Measurements from ENCODE around the gene CHSY1.

DNA sequence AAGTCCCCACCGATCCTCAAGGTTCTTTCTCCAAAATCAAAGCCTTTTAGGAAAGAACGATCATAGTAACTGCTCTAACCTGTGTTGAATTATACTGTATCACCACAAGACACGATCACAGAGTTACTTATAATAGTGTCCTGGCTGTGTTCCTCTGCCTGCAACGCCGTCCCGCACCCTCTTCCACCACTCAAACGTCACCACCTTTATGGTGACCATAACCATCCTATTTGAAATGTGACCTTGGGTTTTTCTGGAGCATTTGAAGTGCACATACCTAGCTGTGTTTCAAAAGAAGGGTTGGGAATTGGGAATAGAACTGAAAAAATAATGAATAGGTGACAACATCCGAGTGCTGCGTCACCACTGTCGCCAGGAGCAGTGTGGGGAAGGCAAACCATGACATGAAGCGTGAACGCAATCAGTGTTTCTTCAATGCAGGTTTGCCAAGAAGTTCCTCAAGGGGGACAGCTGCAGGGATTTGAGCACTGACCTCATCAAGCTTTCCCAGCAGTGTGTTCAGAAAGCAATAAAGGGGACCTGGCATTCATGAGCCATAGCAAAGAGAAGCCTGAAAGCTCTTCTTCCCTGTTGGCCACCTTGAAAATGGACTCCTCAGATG lies 26.2 kb upstream of the CHSY1 start:
- TF ChIP-seq TEAD4 (IDR thresholded peaks at IDR 0.05), result no peak
- TF ChIP-seq CEBPB (IDR thresholded peaks at IDR 0.05), result no peak
- TF ChIP-seq, protein P1, sequence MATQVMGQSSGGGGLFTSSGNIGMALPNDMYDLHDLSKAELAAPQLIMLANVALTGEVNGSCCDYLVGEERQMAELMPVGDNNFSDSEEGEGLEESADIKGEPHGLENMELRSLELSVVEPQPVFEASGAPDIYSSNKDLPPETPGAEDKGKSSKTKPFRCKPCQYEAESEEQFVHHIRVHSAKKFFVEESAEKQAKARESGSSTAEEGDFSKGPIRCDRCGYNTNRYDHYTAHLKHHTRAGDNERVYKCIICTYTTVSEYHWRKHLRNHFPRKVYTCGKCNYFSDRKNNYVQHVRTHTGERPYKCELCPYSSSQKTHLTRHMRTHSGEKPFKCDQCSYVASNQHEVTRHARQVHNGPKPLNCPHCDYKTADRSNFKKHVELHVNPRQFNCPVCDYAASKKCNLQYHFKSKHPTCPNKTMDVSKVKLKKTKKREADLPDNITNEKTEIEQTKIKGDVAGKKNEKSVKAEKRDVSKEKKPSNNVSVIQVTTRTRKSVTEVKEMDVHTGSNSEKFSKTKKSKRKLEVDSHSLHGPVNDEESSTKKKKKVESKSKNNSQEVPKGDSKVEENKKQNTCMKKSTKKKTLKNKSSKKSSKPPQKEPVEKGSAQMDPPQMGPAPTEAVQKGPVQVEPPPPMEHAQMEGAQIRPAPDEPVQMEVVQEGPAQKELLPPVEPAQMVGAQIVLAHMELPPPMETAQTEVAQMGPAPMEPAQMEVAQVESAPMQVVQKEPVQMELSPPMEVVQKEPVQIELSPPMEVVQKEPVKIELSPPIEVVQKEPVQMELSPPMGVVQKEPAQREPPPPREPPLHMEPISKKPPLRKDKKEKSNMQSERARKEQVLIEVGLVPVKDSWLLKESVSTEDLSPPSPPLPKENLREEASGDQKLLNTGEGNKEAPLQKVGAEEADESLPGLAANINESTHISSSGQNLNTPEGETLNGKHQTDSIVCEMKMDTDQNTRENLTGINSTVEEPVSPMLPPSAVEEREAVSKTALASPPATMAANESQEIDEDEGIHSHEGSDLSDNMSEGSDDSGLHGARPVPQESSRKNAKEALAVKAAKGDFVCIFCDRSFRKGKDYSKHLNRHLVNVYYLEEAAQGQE (IDR thresholded peaks at IDR 0.05; ENCODE audit: low read depth), result no peak
- TF ChIP-seq EGR1 (IDR thresholded peaks at IDR 0.05), result no peak
- TF ChIP-seq YY1 (IDR thresholded peaks at IDR 0.05; ENCODE audit: low read depth), result no peak
- TF ChIP-seq CREB1 (IDR thresholded peaks at IDR 0.05; ENCODE audit: low read depth), result no peak

All from Ishikawa (cell line).